Measurements from ENCODE around the gene TTC33. TPM values are rescaled to one million over a fixed set of nuclear protein-coding genes. Genes with fewer than 3 reads are reported as not detected.

Gene TTC33
- total RNA-seq, 4 donors from 2014 or later: 5.0 to 12.6 (median 7.0) TPM

DNA sequence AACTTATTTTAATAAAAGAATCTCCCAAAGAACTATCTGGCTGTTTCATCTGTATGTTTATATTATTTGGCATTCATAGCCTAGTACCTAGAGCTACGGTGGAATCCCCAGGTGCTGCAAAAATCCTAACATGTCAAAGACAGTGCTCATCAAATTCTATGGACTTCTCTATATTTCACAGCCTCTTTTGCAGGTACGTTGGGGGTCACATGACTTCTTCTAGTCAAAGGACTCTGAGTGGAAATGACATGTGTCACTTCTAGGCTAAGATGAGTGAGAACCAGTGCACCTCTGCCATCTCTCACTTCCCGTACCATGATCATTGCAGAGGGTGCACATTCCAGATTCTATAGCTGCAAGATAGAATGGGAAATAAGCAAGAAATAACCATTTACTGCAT, 148.6 kb downstream of the TTC33 start:
- Histone ChIP-seq H3K27me3 (no peaks in the 10 kb centered on the region), H3K36me3 (no peaks in the 10 kb centered on the region), H3K4me3 (no peak overlapping the region), H3K27ac (no peak overlapping the region), H3K4me1 (peaks cover 0 to 17% (median 0%) of the 10 kb centered on the region in 3 donors), H3K9me3 (no peaks in the 10 kb centered on the region)
- TF ChIP-seq POLR2A (IDR thresholded peaks at IDR 0.05): no peak
- TF ChIP-seq, protein P1, sequence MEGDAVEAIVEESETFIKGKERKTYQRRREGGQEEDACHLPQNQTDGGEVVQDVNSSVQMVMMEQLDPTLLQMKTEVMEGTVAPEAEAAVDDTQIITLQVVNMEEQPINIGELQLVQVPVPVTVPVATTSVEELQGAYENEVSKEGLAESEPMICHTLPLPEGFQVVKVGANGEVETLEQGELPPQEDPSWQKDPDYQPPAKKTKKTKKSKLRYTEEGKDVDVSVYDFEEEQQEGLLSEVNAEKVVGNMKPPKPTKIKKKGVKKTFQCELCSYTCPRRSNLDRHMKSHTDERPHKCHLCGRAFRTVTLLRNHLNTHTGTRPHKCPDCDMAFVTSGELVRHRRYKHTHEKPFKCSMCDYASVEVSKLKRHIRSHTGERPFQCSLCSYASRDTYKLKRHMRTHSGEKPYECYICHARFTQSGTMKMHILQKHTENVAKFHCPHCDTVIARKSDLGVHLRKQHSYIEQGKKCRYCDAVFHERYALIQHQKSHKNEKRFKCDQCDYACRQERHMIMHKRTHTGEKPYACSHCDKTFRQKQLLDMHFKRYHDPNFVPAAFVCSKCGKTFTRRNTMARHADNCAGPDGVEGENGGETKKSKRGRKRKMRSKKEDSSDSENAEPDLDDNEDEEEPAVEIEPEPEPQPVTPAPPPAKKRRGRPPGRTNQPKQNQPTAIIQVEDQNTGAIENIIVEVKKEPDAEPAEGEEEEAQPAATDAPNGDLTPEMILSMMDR (IDR thresholded peaks at IDR 0.05): no peak
- no peak for DNase-seq
- 93 to 95% methylated on average over 3 of the region's 3 CpGs for WGBS, 2 donors
- intact Hi-C loops (cut with DNase I): no loop called here

DNA sequence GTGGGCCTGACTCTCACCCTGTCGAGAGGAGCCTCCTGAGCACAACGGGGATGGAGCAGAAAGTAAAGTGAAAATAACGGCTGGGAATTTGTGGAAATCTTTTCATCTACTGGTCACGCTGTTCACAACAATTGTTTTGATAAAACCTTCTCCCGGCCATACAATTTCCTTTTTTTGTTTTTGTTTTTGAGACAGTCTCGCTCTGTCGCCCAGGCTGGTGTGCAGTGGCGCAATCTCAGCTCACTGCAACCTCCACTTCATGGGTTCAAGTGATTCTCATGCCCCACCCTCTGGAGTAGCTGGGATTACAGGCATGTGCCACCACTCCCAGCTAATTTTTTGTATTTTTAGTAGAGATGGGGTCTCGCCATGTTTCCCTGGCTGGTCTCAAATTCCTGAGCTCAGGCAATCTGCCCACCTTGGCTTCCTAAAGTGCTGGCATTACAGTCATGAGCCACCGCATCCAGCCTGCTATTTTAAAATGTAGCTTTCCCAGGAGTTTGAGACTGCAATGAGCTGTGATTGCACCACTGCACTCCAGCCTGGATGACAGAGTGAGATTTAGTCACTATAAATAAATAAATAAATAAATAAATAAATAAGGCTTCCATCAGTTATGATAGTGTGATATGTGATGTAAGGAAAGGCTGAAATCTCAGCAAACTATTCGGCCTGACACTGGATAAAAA, 149.5 kb downstream of the TTC33 start:
- no peak overlapping the region for H3K4me3 ChIP-seq
- no peaks in the 10 kb centered on the region for H3K36me3 ChIP-seq
- intact Hi-C loops (cut with DNase I): no loop called here
- no peak overlapping the region for H3K27ac ChIP-seq
- no peak for DNase-seq
- TF ChIP-seq, protein P1 (IDR thresholded peaks at IDR 0.05): no peak
- TF ChIP-seq POLR2A (IDR thresholded peaks at IDR 0.05): no peak
- no peaks in the 10 kb centered on the region for H3K27me3 ChIP-seq
- H3K9me3 ChIP-seq: no peaks in the 10 kb centered on the region
- WGBS, 2 donors: 76 to 80% methylated on average over 11 of the region's 11 CpGs
- peaks cover 0 to 19% (median 0%) of the 10 kb centered on the region in 3 donors for H3K4me1 ChIP-seq

DNA sequence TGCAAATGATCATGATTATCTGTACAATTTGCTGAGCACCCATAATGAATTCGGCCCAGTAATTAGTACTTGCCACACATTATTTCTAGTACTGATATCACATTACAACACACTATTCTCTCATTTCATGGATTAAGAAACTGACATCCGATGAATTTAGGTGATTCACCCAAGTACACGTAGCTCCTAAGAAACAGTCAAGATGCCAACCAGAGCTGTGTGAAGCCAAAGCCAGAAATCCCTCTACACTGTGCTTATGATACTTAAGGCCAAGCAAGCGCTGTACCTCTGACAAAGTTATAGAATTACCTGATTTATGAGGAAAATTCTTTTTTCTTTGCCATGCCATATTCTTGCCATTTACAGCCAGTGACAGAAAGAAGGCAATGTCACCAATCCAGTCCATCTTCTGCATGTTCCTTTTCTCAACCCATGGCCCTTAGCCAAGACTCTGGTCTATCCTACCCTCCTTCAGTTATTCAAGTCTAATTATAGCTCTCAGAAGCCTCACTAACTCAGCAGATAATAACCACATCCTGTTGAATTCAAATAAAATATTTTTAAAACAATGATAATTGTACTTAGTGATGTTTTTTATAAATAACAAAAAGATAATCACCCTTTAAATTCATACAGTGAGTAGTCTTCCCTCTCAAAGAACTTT, 150.3 kb downstream of the TTC33 start:
- 42 to 54% methylated on average over 4 of the region's 4 CpGs for WGBS, 2 donors
- Histone ChIP-seq H3K9me3 (no peaks in the 10 kb centered on the region), H3K4me3 (no peak overlapping the region), H3K27me3 (no peaks in the 10 kb centered on the region), H3K4me1 (peaks cover 0 to 22% (median 0%) of the 10 kb centered on the region in 3 donors), H3K36me3 (no peaks in the 10 kb centered on the region), H3K27ac (no peak overlapping the region)
- DNase-seq: no peak
- intact Hi-C loops (cut with DNase I): no loop called here
- TF ChIP-seq, protein P1 (IDR thresholded peaks at IDR 0.05): no peak

DNA sequence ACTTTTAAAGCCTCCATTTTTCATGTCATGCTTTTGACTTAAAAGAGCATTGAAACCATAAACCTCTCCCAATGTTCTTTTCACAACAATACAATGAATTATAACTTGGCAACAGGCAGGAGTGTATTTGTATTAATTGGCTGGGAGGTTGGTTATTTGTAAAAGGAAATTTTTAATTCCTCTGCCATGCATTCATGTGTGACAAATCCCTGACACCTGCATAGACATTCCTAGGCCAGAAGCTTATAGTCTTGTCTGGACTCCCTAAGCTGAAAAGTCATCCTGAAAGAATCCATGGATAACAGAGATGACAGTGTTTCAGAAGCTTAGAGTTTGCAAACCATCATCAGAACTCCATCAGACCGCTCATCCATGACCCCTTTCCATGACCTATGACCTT, 152.4 kb downstream of the TTC33 start:
- Histone ChIP-seq H3K27me3 (peaks cover 0 to 2% (median 0%) of the 10 kb centered on the region in 4 donors), H3K27ac (no peak overlapping the region), H3K4me1 (peaks cover 0 to 22% (median 0%) of the 10 kb centered on the region in 3 donors), H3K9me3 (no peaks in the 10 kb centered on the region), H3K4me3 (no peak overlapping the region), H3K36me3 (no peaks in the 10 kb centered on the region)
- TF ChIP-seq POLR2A (IDR thresholded peaks at IDR 0.05): no peak
- TF ChIP-seq, protein P1 (IDR thresholded peaks at IDR 0.05): no peak
- intact Hi-C loops (cut with DNase I): no loop called here
- DNase-seq: no peak
- WGBS, 2 donors: 54 to 67% methylated on average over 1 of the region's 1 CpG

DNA sequence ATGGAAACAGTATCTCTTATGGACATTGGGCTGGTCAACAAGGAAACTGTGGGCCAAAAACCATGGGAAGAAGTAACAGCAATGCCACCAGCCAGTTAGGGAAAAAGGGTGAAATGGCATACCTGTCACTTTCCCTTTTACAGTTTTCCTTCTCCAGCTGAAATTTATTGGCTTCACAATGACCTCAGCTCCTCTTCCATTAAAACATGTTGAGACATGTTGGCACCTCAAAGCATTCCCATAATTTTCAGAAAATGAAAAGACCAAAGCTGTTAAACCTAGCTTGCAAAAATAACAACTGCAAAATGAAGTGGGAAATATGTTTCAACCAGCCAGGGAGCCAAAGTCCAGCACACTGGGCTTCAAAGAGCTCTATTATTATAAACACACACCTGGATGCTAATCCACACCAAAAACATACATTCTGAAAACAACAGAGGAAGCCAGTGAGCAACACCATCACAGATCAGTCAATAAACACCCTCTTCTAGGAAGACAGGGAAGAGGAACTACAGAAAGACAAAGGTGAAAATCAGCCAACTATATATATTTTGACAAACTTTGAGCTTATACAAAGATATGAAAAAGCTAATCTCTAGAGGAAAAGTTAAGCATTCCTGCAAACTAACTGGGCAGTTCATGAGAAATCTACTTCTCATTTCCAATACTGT, 154.4 kb downstream of the TTC33 start:
- peaks cover 0 to 7% (median 0%) of the 10 kb centered on the region in 4 donors for H3K27me3 ChIP-seq
- DNase-seq: no peak
- intact Hi-C loops (cut with DNase I): no loop called here
- no peaks in the 10 kb centered on the region for H3K9me3 ChIP-seq
- no peak for TF ChIP-seq POLR2A (IDR thresholded peaks at IDR 0.05)
- TF ChIP-seq, protein P1 (IDR thresholded peaks at IDR 0.05): no peak
- H3K4me1 ChIP-seq: peaks cover 0 to 22% (median 0%) of the 10 kb centered on the region in 3 donors
- H3K4me3 ChIP-seq: no peak overlapping the region
- H3K36me3 ChIP-seq: no peaks in the 10 kb centered on the region
- H3K27ac ChIP-seq: no peak overlapping the region
